Measurements from ENCODE around the gene TIE1.

The TIE1 gene

DNA sequence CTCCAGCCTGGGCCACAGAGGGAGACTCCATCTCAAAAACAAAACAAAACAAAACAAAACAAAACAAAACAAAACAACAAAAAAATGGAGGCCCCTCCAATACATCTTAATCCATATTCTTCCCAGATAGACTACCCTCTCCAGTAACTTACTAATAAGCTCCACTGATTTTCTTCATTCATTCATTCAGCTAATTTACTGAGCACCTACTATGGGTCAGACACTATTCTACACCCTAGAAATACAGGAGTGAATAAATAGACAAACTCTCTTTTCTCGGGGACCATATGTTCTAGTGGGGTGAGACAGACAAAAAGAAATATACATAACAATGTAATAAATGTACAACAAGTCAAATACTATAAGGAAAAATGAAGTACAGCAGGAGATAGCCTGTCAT, 50.2 kb downstream of the TIE1 start:
- Histone ChIP-seq H3K27ac (no peak overlapping the region), H3K36me3 (ENCODE audit: insufficient read depth, low read length) (no peaks in the 10 kb centered on the region), H3K4me3 (no peak overlapping the region), H3K9me3 (ENCODE audit: low read depth, low read length) (no peaks in the 10 kb centered on the region), H3K9ac (ENCODE audit: insufficient read length) (no peak overlapping the region)
- TF ChIP-seq FOXP2 (optimal IDR thresholded peaks at IDR 0.05; ENCODE audit: control extremely low read depth, extremely low read length, insufficient read depth): no peak
- TF ChIP-seq POLR2AphosphoS5 (IDR thresholded peaks at IDR 0.05; ENCODE audit: borderline replicate concordance, low read depth, low read length): no peak
- TF ChIP-seq EZH2 (IDR thresholded peaks at IDR 0.05): no peak
- DNase-seq (ENCODE audit: low read depth, low spot score): no peak

DNA sequence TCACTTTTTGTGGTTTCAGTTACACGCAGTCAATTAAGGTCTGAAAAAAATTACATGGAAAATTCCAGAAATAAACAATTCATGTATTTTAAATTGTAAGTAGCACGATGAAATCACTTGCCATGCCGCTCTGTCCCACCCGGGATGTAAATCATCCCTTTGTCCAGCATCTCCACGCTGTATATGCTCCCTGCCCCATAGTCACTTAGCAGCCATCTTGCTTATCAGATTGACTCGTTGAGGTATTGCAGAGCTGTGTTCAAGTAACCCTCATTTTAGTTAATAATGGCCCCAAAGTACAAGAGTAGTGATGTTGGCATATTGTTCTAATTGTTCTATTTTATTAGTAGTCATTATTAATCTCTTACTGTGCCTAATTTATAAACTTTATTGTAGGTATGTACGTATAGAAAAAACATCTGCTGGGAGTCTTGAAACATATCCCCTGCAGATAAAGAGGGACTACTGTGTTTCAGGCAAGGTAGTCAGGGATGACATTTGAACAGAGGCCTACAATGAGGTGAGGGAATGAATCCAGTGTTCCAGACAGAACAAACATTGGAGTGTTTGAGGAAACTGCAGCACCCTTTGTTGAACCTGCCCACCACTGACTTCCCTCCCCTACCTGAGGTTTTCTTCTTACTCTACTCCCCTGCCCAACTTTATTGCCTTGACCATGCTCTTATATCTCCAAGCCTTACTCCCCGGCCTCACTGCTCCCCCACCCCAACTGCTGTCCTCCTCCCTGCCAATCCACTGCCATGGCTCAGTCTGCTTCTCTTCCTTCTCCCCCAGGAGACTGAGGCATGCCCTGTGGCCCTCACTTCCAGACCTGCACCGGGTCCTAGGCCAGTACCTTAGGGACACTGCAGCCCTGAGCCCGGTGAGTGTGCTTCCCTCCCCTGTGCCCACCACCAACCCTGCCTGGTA, 50.9 kb downstream of the TIE1 start:
- no peak for DNase-seq (ENCODE audit: low read depth, low spot score)
- Histone ChIP-seq H3K4me3 (no peak overlapping the region), H3K9me3 (ENCODE audit: low read depth, low read length) (no peaks in the 10 kb centered on the region), H3K36me3 (ENCODE audit: insufficient read depth, low read length) (no peaks in the 10 kb centered on the region), H3K27ac (no peak overlapping the region), H3K9ac (ENCODE audit: insufficient read length) (no peak overlapping the region)
- no peak for TF ChIP-seq POLR2AphosphoS5 (IDR thresholded peaks at IDR 0.05; ENCODE audit: borderline replicate concordance, low read depth, low read length)
- TF ChIP-seq EZH2 (IDR thresholded peaks at IDR 0.05): no peak
- TF ChIP-seq FOXP2 (optimal IDR thresholded peaks at IDR 0.05; ENCODE audit: control extremely low read depth, extremely low read length, insufficient read depth): no peak

DNA sequence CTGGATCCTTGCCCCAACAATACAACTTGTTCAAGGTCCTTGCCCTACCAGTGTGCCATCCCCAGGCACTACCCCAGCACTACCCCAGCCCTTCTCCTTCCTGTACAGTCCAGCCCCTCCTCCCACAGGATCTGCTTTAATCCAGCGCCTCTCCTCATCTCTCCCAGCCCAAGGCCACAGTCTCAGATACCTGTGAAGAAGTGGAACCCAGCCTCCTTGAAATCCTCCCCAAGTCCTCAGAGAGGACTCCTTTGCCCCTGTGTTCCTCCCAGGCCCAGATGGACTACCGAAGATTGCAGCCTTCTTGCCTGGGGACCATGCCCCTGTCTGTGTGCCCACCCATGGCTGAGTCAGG, 51.5 kb downstream of the TIE1 start:
- no peak overlapping the region for H3K27ac ChIP-seq
- H3K9ac ChIP-seq (ENCODE audit: insufficient read length): no peak overlapping the region
- no peak for TF ChIP-seq EZH2 (IDR thresholded peaks at IDR 0.05)
- TF ChIP-seq FOXP2 (optimal IDR thresholded peaks at IDR 0.05; ENCODE audit: control extremely low read depth, extremely low read length, insufficient read depth): no peak
- no peak for TF ChIP-seq POLR2AphosphoS5 (IDR thresholded peaks at IDR 0.05; ENCODE audit: borderline replicate concordance, low read depth, low read length)
- DNase-seq (ENCODE audit: low read depth, low spot score): no peak
- no peaks in the 10 kb centered on the region for H3K9me3 ChIP-seq (ENCODE audit: low read depth, low read length)
- H3K36me3 ChIP-seq (ENCODE audit: insufficient read depth, low read length): no peaks in the 10 kb centered on the region; the same call in 1 of the 2 replicates
- H3K4me3 ChIP-seq: no peak overlapping the region

DNA sequence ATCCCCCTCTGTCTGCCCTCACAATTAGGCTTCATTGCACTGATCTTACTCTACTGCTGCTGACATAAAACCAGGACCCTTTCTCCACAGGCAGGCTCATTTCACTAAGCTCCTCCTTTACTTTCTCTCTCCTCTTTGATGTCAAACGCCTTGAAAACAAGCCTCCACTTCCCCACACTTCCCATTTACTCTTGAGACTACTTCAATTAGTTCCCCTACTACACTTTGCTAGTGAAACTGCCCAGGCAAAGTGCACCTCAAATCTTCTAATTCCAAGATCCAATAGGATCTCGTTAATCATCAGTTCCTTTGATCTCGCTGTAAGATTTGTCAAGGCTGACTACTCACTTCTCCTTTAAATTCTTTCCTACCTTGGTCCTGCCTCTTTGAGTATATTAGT, 52.1 kb downstream of the TIE1 start:
- no peaks in the 10 kb centered on the region for H3K9me3 ChIP-seq (ENCODE audit: low read depth, low read length)
- H3K27ac ChIP-seq: no peak overlapping the region
- TF ChIP-seq POLR2AphosphoS5 (IDR thresholded peaks at IDR 0.05; ENCODE audit: borderline replicate concordance, low read depth, low read length) (no peak), EZH2 (IDR thresholded peaks at IDR 0.05) (no peak), FOXP2 (optimal IDR thresholded peaks at IDR 0.05; ENCODE audit: control extremely low read depth, extremely low read length, insufficient read depth) (no peak)
- no peak for DNase-seq (ENCODE audit: low read depth, low spot score)
- no peaks in the 10 kb centered on the region; the same call in 1 of the 2 replicates for H3K36me3 ChIP-seq (ENCODE audit: insufficient read depth, low read length)
- no peak overlapping the region for H3K9ac ChIP-seq (ENCODE audit: insufficient read length)
- no peak overlapping the region for H3K4me3 ChIP-seq

DNA sequence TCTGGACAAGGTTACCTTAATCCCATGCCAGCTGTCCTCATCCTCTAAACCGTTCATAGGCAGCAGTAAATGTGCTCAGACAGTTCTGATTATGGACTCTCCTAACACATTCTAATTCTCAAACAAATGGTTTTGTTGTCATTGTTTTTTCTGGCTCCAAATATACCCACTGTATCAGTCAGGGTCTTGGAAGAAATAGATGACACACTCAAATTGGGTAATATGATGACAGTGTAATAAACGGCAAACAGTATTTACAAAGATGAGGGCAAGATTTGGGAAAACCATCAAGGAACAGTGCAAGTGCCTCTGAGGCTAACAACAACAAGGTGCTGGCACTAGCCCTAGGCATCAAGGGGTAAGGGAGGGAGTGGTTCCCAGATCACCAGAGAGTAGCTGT, 53.7 kb downstream of the TIE1 start:
- no peak overlapping the region for H3K9ac ChIP-seq (ENCODE audit: insufficient read length)
- no peak overlapping the region for H3K27ac ChIP-seq
- TF ChIP-seq FOXP2 (optimal IDR thresholded peaks at IDR 0.05; ENCODE audit: control extremely low read depth, extremely low read length, insufficient read depth) (no peak), EZH2 (IDR thresholded peaks at IDR 0.05) (no peak), POLR2AphosphoS5 (IDR thresholded peaks at IDR 0.05; ENCODE audit: borderline replicate concordance, low read depth, low read length) (no peak)
- H3K9me3 ChIP-seq (ENCODE audit: low read depth, low read length): no peaks in the 10 kb centered on the region
- DNase-seq (ENCODE audit: low read depth, low spot score): no peak
- peaks cover 2% of the 10 kb centered on the region for H3K36me3 ChIP-seq (ENCODE audit: insufficient read depth, low read length)
- no peak overlapping the region for H3K4me3 ChIP-seq

DNA sequence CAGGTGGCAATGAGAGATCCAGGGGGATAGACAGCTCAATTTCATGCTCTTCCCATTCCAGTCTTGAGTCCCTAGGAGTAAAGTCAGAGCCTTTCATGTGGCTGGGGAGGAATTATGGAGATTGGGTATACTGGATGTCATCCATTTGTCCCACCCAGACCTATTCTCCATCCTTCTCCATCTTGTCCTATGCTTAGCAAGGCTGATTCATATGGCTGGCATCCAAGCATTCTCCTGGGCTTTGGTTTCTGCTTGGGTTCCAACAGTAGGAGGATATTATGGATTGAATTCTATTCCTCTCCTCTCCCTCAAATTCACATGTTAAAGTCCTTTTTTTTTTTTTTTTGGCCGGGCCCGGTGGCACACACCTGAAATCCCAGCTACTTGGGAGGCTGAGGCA, 54.2 kb downstream of the TIE1 start:
- H3K4me3 ChIP-seq: no peak overlapping the region
- no peak for TF ChIP-seq POLR2AphosphoS5 (IDR thresholded peaks at IDR 0.05; ENCODE audit: borderline replicate concordance, low read depth, low read length)
- TF ChIP-seq FOXP2 (optimal IDR thresholded peaks at IDR 0.05; ENCODE audit: control extremely low read depth, extremely low read length, insufficient read depth): no peak
- no peak for TF ChIP-seq EZH2 (IDR thresholded peaks at IDR 0.05)
- H3K9ac ChIP-seq (ENCODE audit: insufficient read length): no peak overlapping the region
- no peak overlapping the region for H3K27ac ChIP-seq
- no peak for DNase-seq (ENCODE audit: low read depth, low spot score)
- H3K36me3 ChIP-seq (ENCODE audit: insufficient read depth, low read length): peaks cover 7% of the 10 kb centered on the region
- no peaks in the 10 kb centered on the region for H3K9me3 ChIP-seq (ENCODE audit: low read depth, low read length)

DNA sequence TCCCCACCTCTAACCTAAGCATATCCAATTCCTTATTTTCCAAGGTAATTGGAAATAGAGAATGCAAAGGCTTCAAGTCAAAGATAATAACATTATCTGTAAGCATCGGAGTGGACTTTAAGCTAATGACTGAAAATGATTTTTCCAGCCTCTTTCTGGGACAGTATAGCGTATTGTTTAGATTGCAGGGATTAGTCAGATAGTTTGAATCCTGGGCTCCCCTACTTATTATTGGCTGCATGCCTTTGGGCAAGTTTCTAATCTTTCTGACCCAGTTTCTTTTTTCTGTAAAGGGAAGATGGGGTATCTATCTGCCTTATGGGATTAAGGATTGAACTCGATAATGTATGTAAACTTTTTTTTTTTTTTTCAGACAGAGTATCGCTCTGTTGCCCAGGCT, 56.5 kb downstream of the TIE1 start:
- peaks cover 30% of the 10 kb centered on the region for H3K36me3 ChIP-seq (ENCODE audit: insufficient read depth, low read length)
- TF ChIP-seq FOXP2 (optimal IDR thresholded peaks at IDR 0.05; ENCODE audit: control extremely low read depth, extremely low read length, insufficient read depth) (no peak), POLR2AphosphoS5 (IDR thresholded peaks at IDR 0.05; ENCODE audit: borderline replicate concordance, low read depth, low read length) (no peak), EZH2 (IDR thresholded peaks at IDR 0.05) (no peak)
- no peak for DNase-seq (ENCODE audit: low read depth, low spot score)
- H3K9me3 ChIP-seq (ENCODE audit: low read depth, low read length): no peaks in the 10 kb centered on the region
- H3K4me3 ChIP-seq: no peak overlapping the region
- H3K9ac ChIP-seq (ENCODE audit: insufficient read length): no peak overlapping the region
- no peak overlapping the region for H3K27ac ChIP-seq

DNA sequence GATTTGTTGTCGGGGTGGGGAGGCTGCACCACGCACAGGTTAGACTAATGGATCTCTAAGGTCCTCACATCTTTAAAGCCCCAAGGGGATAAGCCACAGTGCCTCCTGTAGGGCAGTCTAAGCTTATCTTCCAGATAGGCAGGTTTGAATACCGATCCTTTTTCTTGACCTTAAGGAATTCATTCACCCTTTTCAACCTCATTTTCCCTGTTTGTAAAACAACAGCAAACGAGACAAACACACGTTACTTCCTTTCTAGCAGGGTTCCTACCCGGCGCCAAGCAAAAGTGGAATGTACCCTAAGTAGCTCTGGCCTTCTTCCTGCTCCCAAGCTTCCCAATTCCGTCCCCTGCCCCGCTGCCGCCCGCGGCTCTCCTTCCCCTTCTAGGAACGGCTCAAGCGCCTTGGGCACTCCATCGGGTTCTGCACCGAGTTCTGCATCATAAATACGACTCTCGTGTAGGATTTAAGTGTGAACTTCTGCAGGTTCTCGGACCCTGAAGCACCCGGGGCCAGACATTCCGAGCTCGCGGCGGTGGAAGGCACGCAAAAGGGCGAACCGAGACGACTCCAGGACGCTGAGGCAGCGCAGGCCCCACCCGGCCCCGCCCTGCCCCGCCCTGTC, 57.5 kb downstream of the TIE1 start:
- Histone ChIP-seq H3K27ac (peak overlapping the region; percentile 92), H3K9me3 (ENCODE audit: low read depth, low read length) (no peaks in the 10 kb centered on the region), H3K9ac (ENCODE audit: insufficient read length) (peak overlapping the region; percentile 99), H3K4me3 (peak overlapping the region; percentile 98), H3K36me3 (ENCODE audit: insufficient read depth, low read length) (peaks cover 39% of the 10 kb centered on the region)
- no peak for DNase-seq (ENCODE audit: low read depth, low spot score)
- TF ChIP-seq EZH2 (IDR thresholded peaks at IDR 0.05) (no peak), POLR2AphosphoS5 (IDR thresholded peaks at IDR 0.05; ENCODE audit: borderline replicate concordance, low read depth, low read length) (peak; percentile 88)
